B cell (primary cell): Measurements from ENCODE around the gene PIH1D1. TPM values are rescaled to one million over a fixed set of nuclear protein-coding genes. Genes with fewer than 3 reads are reported as not detected.

ENCODE experiments used
- ATAC-seq: fragments of 200-7000 bp; cut with Tn5 transposase; one replicate; pipeline ENCODE4 v1.10.0; 2021; ENCODE audit warnings: low read depth, mild to moderate bottlenecking, moderate number of reproducible peaks, moderate library complexity
- CTCF ChIA-PET: fragments of 350-600 bp; sonication (Branson Sonifier 250); formaldehyde crosslinking; loops from one replicate; lab custom pipeline; 2021; ENCODE audit warnings: antibody characterized with exemption, inconsistent platforms; lab: Charles Lee
- POLR2A ChIA-PET: fragments of 350-600 bp; sonication (Branson Sonifier 250); formaldehyde crosslinking; loops from one replicate; lab custom pipeline; 2021; ENCODE audit warnings: antibody characterized with exemption; lab: Charles Lee
- DNase-seq: peaks from one replicate; pipeline ENCODE4 v3.0.0; 2013
- H2AFZ ChIP-seq: 2 replicates; pipeline ENCODE4 v1.6.1; 2012; ENCODE audit warnings: mild to moderate bottlenecking, low read depth, low read length; ENCODE audit not compliant: insufficient read depth, poor library complexity, severe bottlenecking
- H3K27ac ChIP-seq, 2 donors: 1 replicate in 1 of 2; 2 replicates in 1 of 2; pipeline ENCODE4 v1.5.1; 2012 to 2013; ENCODE audit warnings: low read length in 2 of 2, mild to moderate bottlenecking in 2 of 2, moderate library complexity in 1 of 2
- H3K27me3 ChIP-seq, 4 experiments: fragments of 200-600 bp in 1 of 4; sonication (generic) in 1 of 4; replicated peaks in 1 of 4; 1 replicate in 2 of 4; 2 replicates in 2 of 4; pipeline versions ENCODE4 v1.6.1 to v1.7.0; 2013 to 2016; ENCODE audit warnings: low read length in 3 of 4, mild to moderate bottlenecking in 2 of 4, mixed read lengths in 1 of 4, moderate library complexity in 1 of 4; ENCODE audit not compliant: insufficient read depth in 4 of 4, control insufficient read depth in 3 of 4; ENCODE audit errors: control extremely low read depth in 1 of 4
- H3K36me3 ChIP-seq, 2 experiments: replicated peaks in 1 of 2; 1 replicate in 1 of 2; 2 replicates in 1 of 2; pipeline versions ENCODE4 v1.6.1 to v1.7.1; 2013; ENCODE audit warnings: low read length in 1 of 2; ENCODE audit not compliant: insufficient read depth in 2 of 2, control insufficient read depth in 1 of 2; ENCODE audit errors: control extremely low read depth in 1 of 2, extremely low read depth in 1 of 2
- H3K4me1 ChIP-seq, 2 donors: fragments of 200-600 bp in 1 of 2; sonication (generic) in 1 of 2; 1 replicate in 1 of 2; 2 replicates in 1 of 2; pipeline versions ENCODE4 v1.5.1 to v1.6.1; 2013 to 2017; ENCODE audit warnings: low read length in 2 of 2; ENCODE audit not compliant: control insufficient read depth in 2 of 2, insufficient read depth in 2 of 2
- H3K4me2 ChIP-seq: replicated peaks from 2 replicates; pipeline ENCODE3; 2012; ENCODE audit warnings: mild to moderate bottlenecking, low read depth, low read length; ENCODE audit not compliant: poor library complexity, severe bottlenecking
- H3K4me3 ChIP-seq, 5 experiments: fragments of 200-600 bp in 1 of 5; sonication (generic) in 1 of 5; 1 replicate in 3 of 5; 2 replicates in 2 of 5; pipeline versions ENCODE4 v1.5.1 to v1.7.0; 2011 to 2016; ENCODE audit warnings: low read length in 4 of 5, mild to moderate bottlenecking in 4 of 5, low read depth in 2 of 5, control low read depth in 1 of 5, moderate library complexity in 1 of 5; ENCODE audit not compliant: insufficient read depth in 1 of 5; ENCODE audit errors: control extremely low read depth in 1 of 5, extremely low read depth in 1 of 5
- H3K79me2 ChIP-seq: fragments of 200-600 bp; sonication (generic); one replicate; pipeline ENCODE4 v1.6.0; 2016; ENCODE audit warnings: low read length; ENCODE audit not compliant: control insufficient read depth, insufficient read depth
- H3K9ac ChIP-seq: fragments of 200-600 bp; sonication (generic); 2 replicates; pipeline ENCODE4 v1.6.1; 2017; ENCODE audit warnings: mild to moderate bottlenecking, low read length, moderate library complexity
- H3K9me3 ChIP-seq, 3 donors: one replicate each; pipeline versions ENCODE4 v1.6.1 to v1.7.1; 2013; ENCODE audit warnings: low read length in 2 of 3; ENCODE audit not compliant: control insufficient read depth in 2 of 3, insufficient read depth in 1 of 3; ENCODE audit errors: control extremely low read depth in 1 of 3
- H4K20me1 ChIP-seq: 2 replicates; pipeline ENCODE4 v1.6.0; 2012; ENCODE audit warnings: mild to moderate bottlenecking, low read length; ENCODE audit not compliant: insufficient read depth, control insufficient read depth, poor library complexity, severe bottlenecking
- H3K27ac Mint-ChIP-seq: one replicate; pipeline ENCODE4 v1.8.0; 2021; ENCODE audit warnings: mixed read lengths
- H3K27me3 Mint-ChIP-seq: one replicate; pipeline ENCODE4 v1.8.0; 2021; ENCODE audit warnings: mixed read lengths
- H3K4me1 Mint-ChIP-seq: one replicate; pipeline ENCODE4 v1.8.0; 2021; ENCODE audit warnings: mixed read lengths
- H3K4me3 Mint-ChIP-seq: one replicate; pipeline ENCODE4 v1.8.0; 2021; ENCODE audit warnings: mixed read lengths
- H3K9me3 Mint-ChIP-seq: one replicate; pipeline ENCODE4 v1.8.0; 2022; ENCODE audit warnings: mixed read lengths; ENCODE audit not compliant: insufficient read depth
- CTCF ChIP-seq: fragments of 200-600 bp; IDR thresholded peaks from one replicate; pipeline ENCODE4 v1.8.0; 2022; ENCODE audit warnings: antibody characterized with exemption, mild to moderate bottlenecking
- EZH2 ChIP-seq: IDR thresholded peaks from 2 replicates; pipeline ENCODE4 v1.6.1; 2012; ENCODE audit warnings: borderline replicate concordance, low read depth, mild to moderate bottlenecking, moderate library complexity, low read length; ENCODE audit not compliant: insufficient read depth, poor library complexity, severe bottlenecking
- WGBS: methylation state at CpG from one replicate; pipeline ENCODE4 v1.1.5; 2013; ENCODE audit warnings: missing lambda C conversion rate; ENCODE audit not compliant: insufficient coverage; 5-methylcytosine and 5-hydroxymethylcytosine counted together
- intact Hi-C: fragments of 100-400 bp; cut with micrococcal nuclease; formaldehyde crosslinking; loops from one replicate; pipeline ENCODE4 v1.10.0; 2022
- polyA plus RNA-seq: library from polyadenylated mRNA; depleted of rRNA; stranded (reverse); fragments of >200 nt; gene quantifications from 2 replicates; pipeline ENCODE4 v1.2.3, GENCODE V29; 2012
- total RNA-seq, 2 donors: library from RNA; stranded (reverse); fragments of 120-200 nt in 1 of 2; gene quantifications; 1 replicate in 1 of 2; 2 replicates in 1 of 2; pipeline versions ENCODE4 v1.2.3 to v1.2.4, GENCODE V29; 2013 to 2022

PIH1D1 gene
- total and polyA plus RNA-seq, 2 donors (not counting 1 experiment from before 2014, with no cell fraction given) = 158 to 184 TPM

DNA sequence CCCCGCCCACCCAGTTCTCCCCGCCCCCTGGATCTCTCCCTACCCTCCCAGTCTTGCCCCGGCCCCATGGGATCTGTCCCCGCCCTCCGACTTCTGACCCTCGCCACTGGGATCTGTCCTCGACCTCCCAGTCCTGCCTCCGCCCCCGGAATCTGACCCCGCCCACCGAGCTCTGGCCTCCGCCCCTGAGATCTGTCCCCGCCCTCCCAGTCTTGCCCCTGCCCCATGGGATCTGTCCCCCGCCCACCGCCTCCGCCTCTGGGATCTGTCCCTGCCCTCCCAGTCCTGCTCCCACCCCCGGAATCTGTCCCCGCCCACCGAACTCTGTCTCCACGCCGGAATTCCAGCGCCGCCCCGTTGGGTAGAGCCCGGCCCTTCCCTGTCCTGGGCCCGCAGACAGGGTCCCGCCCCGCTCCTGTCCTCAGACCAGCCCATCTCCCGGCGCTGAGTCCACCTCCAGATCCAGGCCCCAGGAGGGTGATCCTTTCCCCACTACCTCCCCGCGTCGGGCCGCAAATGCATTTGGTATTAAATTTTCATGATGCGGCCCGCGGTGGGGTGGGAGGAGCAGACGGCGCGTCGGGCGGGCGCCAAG lies 8.7 kb downstream of the PIH1D1 start:
- peak overlapping the region; percentile 93 for H3K4me3 Mint-ChIP-seq
- H3K27ac ChIP-seq = peak overlapping the region in 1 of 2 donors; percentile 72
- peak; percentile 28 for ATAC-seq
- H3K36me3 ChIP-seq = peaks cover 0 to 19% of the 10 kb centered on the region in 2 experiments
- peak overlapping the region; percentile 89 for H3K9ac ChIP-seq
- TF ChIP-seq EZH2 = no peak
- TF ChIP-seq CTCF = no peak
- WGBS = under 1% methylated on average over 40 of the region's 43 CpGs
- H2AFZ ChIP-seq = peak overlapping the region; percentile 97
- peaks cover 18 to 31% of the 10 kb centered on the region in 2 donors for H3K4me1 ChIP-seq
- H3K27ac Mint-ChIP-seq = peak overlapping the region; percentile 95
- no peak for DNase-seq
- ChIA-PET CTCF (interaction anchor here (0.6 to 5.1 kb wide), 16 partner anchors 9 to 220 kb away, joined by 3 to 70 read pairs (median 4); partner anchors contain the start of genes CD37, FLT3LG and PIH1D1), POLR2A (interaction anchor here (0.6 to 2.3 kb wide), 7 partner anchors 26 to 138 kb away, joined by 4 to 20 read pairs (median 7); partner anchors contain the start of gene CD37)
- H3K79me2 ChIP-seq = no peaks in the 10 kb centered on the region
- peaks cover 0 to 14% (median 0%) of the 10 kb centered on the region in 3 donors for H3K9me3 ChIP-seq
- H3K9me3 Mint-ChIP-seq = no peaks in the 10 kb centered on the region
- peaks cover 2 to 46% (median 38%) of the 10 kb centered on the region in 4 experiments for H3K27me3 ChIP-seq
- H3K27me3 Mint-ChIP-seq = peaks cover 44% of the 10 kb centered on the region
- peaks cover 31% of the 10 kb centered on the region for H3K4me1 Mint-ChIP-seq
- H3K4me2 ChIP-seq = peak overlapping the region; percentile 99
- intact Hi-C loops = loop anchor here (1.0 to 2.0 kb wide), 7 partner anchors 8 to 177 kb away; partner anchors contain the start of genes PIH1D1 and RPS11
- peak overlapping the region; percentile 12 to 80 (median 71) for H3K4me3 ChIP-seq
- H4K20me1 ChIP-seq = peaks cover 9% of the 10 kb centered on the region

- peaks cover 18 to 31% of the 10 kb centered on the region in 2 donors for H3K4me1 ChIP-seq
These were observed 9.3 kb downstream of the PIH1D1 start for GRCh38 chr19:49442354-49442753.

More at GRCh38 chr19:49442354-49442753, 9.3 kb downstream of the PIH1D1 start:
- 13% methylated on average over 10 of the region's 11 CpGs for WGBS
- TF ChIP-seq CTCF (no peak), EZH2 (no peak)
- no peak for DNase-seq
- Histone ChIP-seq H4K20me1 (peaks cover 4% of the 10 kb centered on the region), H3K9me3 (peaks cover 0 to 14% (median 0%) of the 10 kb centered on the region in 3 donors), H3K9ac (peak overlapping the region; percentile 89), H3K27me3 (peaks cover 2 to 50% (median 41%) of the 10 kb centered on the region in 4 experiments), H2AFZ (peak overlapping the region; percentile 97), H3K79me2 (no peaks in the 10 kb centered on the region), H3K27ac (no peak overlapping the region), H3K4me3 (peak overlapping the region in 3 of 5 experiments; percentile 71 to 80 (median 77)), H3K36me3 (peaks cover 0 to 14% of the 10 kb centered on the region in 2 experiments), H3K4me2 (peak overlapping the region; percentile 99)
- Mint-ChIP-seq H3K9me3 (no peaks in the 10 kb centered on the region), H3K27ac (peak overlapping the region; percentile 50), H3K27me3 (peaks cover 49% of the 10 kb centered on the region), H3K4me3 (peak overlapping the region; percentile 93), H3K4me1 (peaks cover 32% of the 10 kb centered on the region)
- intact Hi-C loops = loop anchor here (2.0 kb wide), 2 partner anchors 54 to 142 kb away; partner anchors contain the start of gene RPS11
- no peak for ATAC-seq
- CTCF ChIA-PET = interaction anchor here (1.0 to 5.1 kb wide), 15 partner anchors 9 to 219 kb away, joined by 3 to 70 read pairs (median 4); partner anchors contain the start of genes CD37, FLT3LG and PIH1D1
- POLR2A ChIA-PET = interaction anchor here (0.6 to 2.3 kb wide), 10 partner anchors 27 to 831 kb away, joined by 3 to 20 read pairs (median 4); partner anchors contain the start of gene CD37
